ENCODE measurements around the gene PRH1. TPM values are rescaled to one million over a fixed set of nuclear protein-coding genes. Genes with fewer than 3 reads are reported as not detected.

The PRH1 gene
- 15.6 TPM for total RNA-seq (ENCODE audit: unreplicated experiment)
- long read RNA-seq, partial matches to known transcripts, result 0 of 1 reads
- long read RNA-seq, other reads (novel, unspliced or antisense), result 1 of 1 reads

GRCh38 chr12:10884086-10884725 lies at the start of gene PRH1:
Gene PRH1, minus strand, starts transcription at chr12:10884255. Its CDS starts 38 bp downstream, at chr12:10884217.
- Mint-ChIP-seq H3K4me3 (ENCODE audit: unreplicated experiment) (peak within 1 kb of the TSS; percentile 6), H3K9me3 (ENCODE audit: unreplicated experiment) (no peaks in the 10 kb centered on the region), H3K27me3 (ENCODE audit: unreplicated experiment) (peaks cover 6% of the 10 kb centered on the region), H3K4me1 (ENCODE audit: unreplicated experiment) (peaks cover 24% of the 10 kb centered on the region), H3K36me3 (ENCODE audit: low read depth, unreplicated experiment) (peaks cover 13% of the 10 kb centered on the region), H3K27ac (ENCODE audit: unreplicated experiment) (no peak within 1 kb of the TSS)
- no peak for DNase-seq (ENCODE audit: low spot score)
- TF ChIP-seq CTCF (IDR thresholded peaks at IDR 0.05; ENCODE audit: unreplicated experiment), result no peak

GRCh38 chr12:10928746-10929286 lies 44.8 kb upstream of the PRH1 start, which contains the start of gene PRH2:
Gene PRH2, plus strand, starts transcription at chr12:10929236. Its CDS starts 38 bp downstream, at chr12:10929274.
- TF ChIP-seq CTCF (IDR thresholded peaks at IDR 0.05; ENCODE audit: unreplicated experiment), result no peak
- Mint-ChIP-seq H3K4me1 (ENCODE audit: unreplicated experiment) (peaks cover 4% of the 10 kb centered on the region), H3K36me3 (ENCODE audit: low read depth, unreplicated experiment) (no peaks in the 10 kb centered on the region), H3K27me3 (ENCODE audit: unreplicated experiment) (peaks cover 2% of the 10 kb centered on the region), H3K9me3 (ENCODE audit: unreplicated experiment) (no peaks in the 10 kb centered on the region), H3K4me3 (ENCODE audit: unreplicated experiment) (no peak within 1 kb of the TSS), H3K27ac (ENCODE audit: unreplicated experiment) (no peak within 1 kb of the TSS)
- DNase-seq (ENCODE audit: low spot score), result no peak

GRCh38 chr12:10926269-10926668 lies 42.2 kb upstream of the PRH1 start:
- Mint-ChIP-seq H3K27me3 (ENCODE audit: unreplicated experiment) (peaks cover 2% of the 10 kb centered on the region), H3K36me3 (ENCODE audit: low read depth, unreplicated experiment) (no peaks in the 10 kb centered on the region), H3K9me3 (ENCODE audit: unreplicated experiment) (no peaks in the 10 kb centered on the region), H3K27ac (ENCODE audit: unreplicated experiment) (no peak overlapping the region), H3K4me1 (ENCODE audit: unreplicated experiment) (peaks cover 4% of the 10 kb centered on the region), H3K4me3 (ENCODE audit: unreplicated experiment) (no peak overlapping the region)
- no peak for DNase-seq (ENCODE audit: low spot score)
- TF ChIP-seq CTCF (IDR thresholded peaks at IDR 0.05; ENCODE audit: unreplicated experiment), result no peak

GRCh38 chr12:10919809-10920208 lies 35.8 kb upstream of the PRH1 start:
- no peak for TF ChIP-seq CTCF (IDR thresholded peaks at IDR 0.05; ENCODE audit: unreplicated experiment)
- Mint-ChIP-seq H3K4me1 (ENCODE audit: unreplicated experiment) (no peaks in the 10 kb centered on the region), H3K36me3 (ENCODE audit: low read depth, unreplicated experiment) (no peaks in the 10 kb centered on the region), H3K27me3 (ENCODE audit: unreplicated experiment) (no peaks in the 10 kb centered on the region), H3K27ac (ENCODE audit: unreplicated experiment) (no peak overlapping the region), H3K4me3 (ENCODE audit: unreplicated experiment) (no peak overlapping the region), H3K9me3 (ENCODE audit: unreplicated experiment) (no peaks in the 10 kb centered on the region)
- DNase-seq (ENCODE audit: low spot score), result no peak

- H3K4me3 Mint-ChIP-seq (ENCODE audit: unreplicated experiment), result no peak overlapping the region
- no peak for DNase-seq (ENCODE audit: low spot score)
- H3K36me3 Mint-ChIP-seq (ENCODE audit: low read depth, unreplicated experiment), result no peaks in the 10 kb centered on the region
- no peak for TF ChIP-seq CTCF (IDR thresholded peaks at IDR 0.05; ENCODE audit: unreplicated experiment)
- H3K9me3 Mint-ChIP-seq (ENCODE audit: unreplicated experiment), result no peaks in the 10 kb centered on the region
- H3K27ac Mint-ChIP-seq (ENCODE audit: unreplicated experiment), result no peak overlapping the region
- peaks cover 3% of the 10 kb centered on the region for H3K4me1 Mint-ChIP-seq (ENCODE audit: unreplicated experiment)
- H3K27me3 Mint-ChIP-seq (ENCODE audit: unreplicated experiment), result no peaks in the 10 kb centered on the region
Observed at GRCh38 chr12:10910380-10910779, 26.3 kb upstream of the PRH1 start.

Data from endothelial cell (in vitro differentiated cells).